GM21367 (cell line): Measurements from ENCODE around the gene STRBP.

Experiments used
- ATAC-seq: cut with Tn5 transposase; IDR thresholded peaks from one replicate; pipeline ENCODE4 v1.9.1; 2021; ENCODE audit not compliant: unreplicated experiment

STRBP gene

GRCh38 chr9:123072407-123072995, 195.9 kb downstream of the STRBP start:
- no peak for ATAC-seq
